OCI-LY7 (cell line): Measurements from ENCODE around the gene KLC1.

Experiments used
- CTCF ChIP-seq: fragments of 200-600 bp; sonication (generic); conservative IDR thresholded peaks from 2 replicates; pipeline ENCODE4 v1.5.1; 2014; ENCODE audit warnings: mild to moderate bottlenecking, antibody characterized with exemption, low read length, moderate library complexity, mixed read lengths
- EZH2phosphoT487 ChIP-seq: fragments of 200-600 bp; sonication (generic); IDR thresholded peaks from 2 replicates; pipeline ENCODE4 v1.6.1; 2018; ENCODE audit warnings: low read depth, borderline replicate concordance, mild to moderate bottlenecking, mixed run types, antibody characterized with exemption, low read length, moderate library complexity, mixed read lengths

GRCh38 chr14:103728721-103729120, 99.7 kb downstream of the KLC1 start:
- TF ChIP-seq CTCF (no peak), EZH2phosphoT487 (no peak)
